Activated naive CD8-positive, alpha-beta T cell (primary cell): ENCODE results near the gene PLPPR1.

Experiments
- H3K27ac Mint-ChIP-seq: one replicate; pipeline ENCODE4 v1.8.0; 2021; ENCODE audit warnings: mixed read lengths
- H3K27me3 Mint-ChIP-seq: one replicate; pipeline ENCODE4 v1.8.0; 2021; ENCODE audit warnings: mixed read lengths
- H3K36me3 Mint-ChIP-seq: one replicate; pipeline ENCODE4 v1.8.0; 2021; ENCODE audit warnings: mixed read lengths
- H3K4me1 Mint-ChIP-seq: one replicate; pipeline ENCODE4 v1.8.0; 2021; ENCODE audit warnings: low read depth, mixed read lengths
- H3K4me3 Mint-ChIP-seq: one replicate; pipeline ENCODE4 v1.8.0; 2021; ENCODE audit warnings: mild to moderate bottlenecking, mixed read lengths
- H3K9me3 Mint-ChIP-seq: one replicate; pipeline ENCODE4 v1.8.0; 2021; ENCODE audit warnings: low read depth, mixed read lengths

Gene PLPPR1

DNA sequence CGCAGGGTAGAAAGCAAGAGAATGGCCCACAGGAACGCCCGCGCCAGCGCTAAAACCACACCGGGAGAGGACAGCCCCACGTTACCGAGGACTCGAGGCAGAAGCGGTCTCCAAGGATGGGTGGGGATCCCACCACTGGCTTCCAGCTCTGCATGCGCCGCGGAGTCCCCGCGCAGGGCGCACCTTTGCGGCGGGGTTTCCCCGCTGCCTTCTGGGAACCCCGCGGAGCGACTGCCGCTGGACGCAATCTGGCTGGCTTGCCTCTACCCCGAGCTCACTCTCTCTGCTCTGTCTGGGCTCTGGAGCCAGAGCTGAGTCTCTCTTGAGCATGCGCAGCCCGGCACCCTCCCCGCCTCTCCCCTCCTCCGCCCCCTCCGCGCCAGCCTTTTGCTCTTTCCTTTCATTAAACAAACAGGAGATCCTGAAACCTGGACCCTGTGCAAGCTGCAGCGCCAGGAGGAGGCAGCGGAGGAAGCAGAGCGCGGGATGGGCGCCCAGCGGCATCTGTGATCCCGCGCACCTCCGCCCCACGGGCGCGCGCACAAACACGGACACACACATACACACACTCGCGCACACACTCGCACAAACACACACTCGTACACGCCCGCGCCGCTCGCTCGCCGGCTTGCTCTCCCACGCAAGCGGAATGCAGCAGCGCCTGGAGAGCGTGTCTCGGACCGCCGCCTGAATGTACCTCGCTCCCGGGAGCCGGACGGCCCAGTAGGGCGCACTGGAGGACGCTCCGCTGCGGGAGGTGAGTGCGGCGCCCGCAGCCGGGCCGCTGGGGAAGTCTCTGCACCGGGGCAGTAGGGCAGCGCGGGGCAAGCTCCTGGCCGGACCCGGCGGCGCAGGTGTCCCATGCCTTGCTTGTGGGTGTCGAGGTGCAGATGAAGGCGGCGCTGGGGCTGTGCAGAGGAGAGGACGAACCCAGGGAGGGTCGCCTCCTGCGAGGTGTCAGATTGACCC is at the start of gene PLPPR1:
TSS of gene PLPPR1 (plus strand) at position 382 of the 969 bp plus-strand sequence.
- Mint-ChIP-seq H3K27me3 (peaks cover 33% of the 10 kb centered on the region), H3K27ac (no peak within 1 kb of the TSS), H3K9me3 (no peaks in the 10 kb centered on the region), H3K36me3 (no peaks in the 10 kb centered on the region), H3K4me1 (no peaks in the 10 kb centered on the region), H3K4me3 (peak within 1 kb of the TSS; percentile 20)

DNA sequence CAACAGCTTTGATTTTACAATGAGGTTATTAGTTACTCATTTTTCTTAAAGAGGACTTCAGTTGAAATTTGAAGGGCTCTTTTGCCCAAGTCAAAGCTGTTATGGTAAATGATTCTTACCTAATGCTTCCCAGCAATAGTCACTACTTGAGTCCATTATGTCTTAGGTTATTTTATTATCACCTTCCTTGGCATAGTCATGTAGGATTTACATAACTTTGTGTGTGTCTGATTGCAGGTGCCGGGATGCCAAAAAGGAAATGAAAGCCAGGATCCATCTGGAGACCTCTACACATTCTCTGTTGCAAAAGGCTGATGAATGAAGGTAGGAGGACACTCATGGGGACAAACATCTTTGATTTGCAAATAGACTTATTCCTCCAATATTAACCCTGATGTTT is 38.8 kb upstream of the PLPPR1 start:
- no peaks in the 10 kb centered on the region for H3K9me3 Mint-ChIP-seq
- H3K27ac Mint-ChIP-seq: no peak overlapping the region
- no peaks in the 10 kb centered on the region for H3K27me3 Mint-ChIP-seq
- no peaks in the 10 kb centered on the region for H3K36me3 Mint-ChIP-seq
- H3K4me3 Mint-ChIP-seq: no peak overlapping the region
- no peaks in the 10 kb centered on the region for H3K4me1 Mint-ChIP-seq

DNA sequence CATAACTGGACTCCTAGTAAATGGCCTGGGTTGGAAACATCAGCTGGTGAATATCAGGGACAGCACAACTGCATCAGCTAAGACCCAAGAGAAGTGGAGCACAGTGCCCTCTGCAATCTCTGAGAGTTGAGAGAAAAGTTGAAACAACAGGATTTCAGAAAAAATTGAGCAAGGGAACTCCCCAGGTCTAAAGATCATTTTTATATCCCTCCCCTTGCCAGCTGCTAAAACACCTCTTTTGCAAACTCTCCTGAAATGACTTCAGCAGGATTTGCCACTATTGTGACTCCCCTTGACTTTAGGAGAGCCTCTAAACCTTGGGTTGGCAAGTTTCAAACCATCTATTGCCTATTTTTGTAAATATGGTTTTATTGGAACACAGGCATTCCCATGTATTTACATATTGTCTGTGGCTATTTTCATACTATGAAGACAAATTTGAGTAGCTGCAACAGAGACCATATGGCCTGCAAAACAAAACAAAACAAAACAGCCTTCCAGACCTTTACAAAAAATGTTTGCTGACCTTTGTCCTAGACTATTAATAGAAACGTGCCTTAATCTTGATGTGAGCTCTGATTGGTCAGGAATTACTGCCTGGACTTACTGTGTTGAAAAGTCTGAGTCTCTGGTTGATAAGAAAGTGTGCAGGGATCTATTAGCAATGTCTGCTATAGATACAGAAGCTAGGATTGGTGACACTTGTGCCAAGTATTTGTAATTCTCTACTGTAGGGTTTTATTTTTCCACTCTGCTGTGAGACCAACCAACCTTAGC is 37.7 kb upstream of the PLPPR1 start:
- no peaks in the 10 kb centered on the region for H3K27me3 Mint-ChIP-seq
- H3K27ac Mint-ChIP-seq: no peak overlapping the region
- H3K4me1 Mint-ChIP-seq: no peaks in the 10 kb centered on the region
- no peaks in the 10 kb centered on the region for H3K36me3 Mint-ChIP-seq
- no peaks in the 10 kb centered on the region for H3K9me3 Mint-ChIP-seq
- H3K4me3 Mint-ChIP-seq: no peak overlapping the region

DNA sequence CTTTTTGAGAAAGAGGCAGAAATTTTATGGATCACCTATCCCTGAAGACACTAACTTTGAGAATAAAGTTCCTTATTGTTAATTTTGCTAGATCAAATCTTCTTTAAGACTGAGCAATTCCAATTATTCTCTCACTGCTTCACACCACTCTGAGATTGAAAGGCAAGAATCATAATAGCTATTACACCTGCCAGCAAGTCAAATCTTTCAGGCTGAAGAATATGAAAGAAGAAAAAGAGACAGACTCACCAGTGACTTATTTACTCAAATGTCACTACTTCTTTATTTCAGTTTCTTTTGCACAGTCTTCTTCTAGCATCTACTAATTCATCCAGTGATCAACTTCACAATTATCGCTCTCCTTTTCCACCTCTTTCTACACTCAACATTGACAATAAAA is 35.9 kb upstream of the PLPPR1 start:
- H3K27me3 Mint-ChIP-seq: no peaks in the 10 kb centered on the region
- H3K27ac Mint-ChIP-seq: no peak overlapping the region
- no peak overlapping the region for H3K4me3 Mint-ChIP-seq
- no peaks in the 10 kb centered on the region for H3K4me1 Mint-ChIP-seq
- no peaks in the 10 kb centered on the region for H3K9me3 Mint-ChIP-seq
- no peaks in the 10 kb centered on the region for H3K36me3 Mint-ChIP-seq

DNA sequence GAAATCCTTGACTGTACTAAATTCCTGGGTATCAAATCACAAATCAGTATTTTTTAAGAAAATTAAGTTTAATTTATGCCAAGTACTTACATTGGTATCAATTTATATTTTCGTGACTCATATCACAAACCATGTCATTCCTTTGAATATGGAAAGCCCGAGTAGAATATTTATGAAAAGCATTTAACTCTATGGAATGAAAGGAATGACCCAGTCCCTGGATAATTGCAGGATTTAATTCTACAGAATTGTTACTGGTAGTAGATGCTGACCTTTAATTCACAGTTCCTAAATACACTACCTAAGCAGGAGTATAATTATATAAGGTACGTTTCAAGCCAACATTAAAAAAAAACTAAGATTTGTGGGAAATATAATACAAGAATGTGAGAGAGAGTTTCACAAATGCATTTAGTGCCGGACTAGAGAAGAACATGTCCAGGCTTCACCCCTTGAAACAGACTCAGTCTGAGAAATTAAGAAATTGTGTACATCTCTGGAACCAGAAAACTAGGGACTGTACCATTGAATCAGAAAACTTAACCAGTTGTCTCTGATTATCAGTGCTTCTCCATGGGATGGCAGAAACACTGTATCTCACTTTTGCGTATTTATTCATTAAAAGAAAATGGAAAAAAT is 28.5 kb upstream of the PLPPR1 start:
- no peak overlapping the region for H3K4me3 Mint-ChIP-seq
- no peaks in the 10 kb centered on the region for H3K27me3 Mint-ChIP-seq
- no peaks in the 10 kb centered on the region for H3K9me3 Mint-ChIP-seq
- H3K36me3 Mint-ChIP-seq: no peaks in the 10 kb centered on the region
- no peak overlapping the region for H3K27ac Mint-ChIP-seq
- H3K4me1 Mint-ChIP-seq: no peaks in the 10 kb centered on the region

DNA sequence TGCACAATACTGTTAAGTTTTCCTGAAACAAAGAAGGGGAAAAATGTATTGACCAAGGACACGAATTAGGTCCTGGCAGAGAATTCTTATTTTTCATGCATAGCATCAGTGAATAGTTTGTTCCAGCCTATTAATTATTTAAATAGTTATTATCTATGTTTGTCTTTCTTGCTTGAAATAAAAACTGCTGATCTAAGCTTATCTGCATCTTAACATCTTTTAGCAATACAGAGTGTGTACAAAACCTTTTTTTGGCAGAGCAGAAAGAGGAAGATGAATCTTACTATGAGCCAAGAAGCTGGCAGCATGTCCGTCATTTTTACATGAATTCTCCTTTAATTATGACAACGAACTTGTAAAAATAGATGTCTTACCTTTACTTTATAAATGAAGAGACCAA is 23.3 kb upstream of the PLPPR1 start:
- Mint-ChIP-seq H3K4me1 (no peaks in the 10 kb centered on the region), H3K27me3 (no peaks in the 10 kb centered on the region), H3K4me3 (no peak overlapping the region), H3K27ac (no peak overlapping the region), H3K9me3 (peaks cover 12% of the 10 kb centered on the region), H3K36me3 (no peaks in the 10 kb centered on the region)

DNA sequence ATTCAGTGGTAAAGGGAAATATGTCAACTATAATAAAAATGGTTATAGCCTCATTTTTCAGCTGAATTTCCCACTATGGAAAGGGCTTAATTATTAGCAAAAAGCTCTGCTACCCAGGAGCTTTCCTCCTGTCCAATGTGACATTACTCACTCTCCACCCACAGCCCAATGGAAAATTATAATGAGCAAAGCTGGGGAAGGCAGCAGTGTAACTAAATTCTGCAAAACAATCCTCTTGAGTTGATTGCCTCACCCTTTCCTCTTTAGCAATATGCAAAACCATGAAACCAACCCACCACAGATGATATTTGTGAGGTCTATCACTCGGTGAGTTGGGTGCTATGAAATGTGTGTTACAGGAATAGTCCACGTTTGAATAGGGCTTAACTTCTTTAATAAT is 14.0 kb upstream of the PLPPR1 start:
- Mint-ChIP-seq H3K27ac (no peak overlapping the region), H3K4me3 (no peak overlapping the region), H3K36me3 (no peaks in the 10 kb centered on the region), H3K4me1 (no peaks in the 10 kb centered on the region), H3K27me3 (peaks cover 5% of the 10 kb centered on the region), H3K9me3 (no peaks in the 10 kb centered on the region)

DNA sequence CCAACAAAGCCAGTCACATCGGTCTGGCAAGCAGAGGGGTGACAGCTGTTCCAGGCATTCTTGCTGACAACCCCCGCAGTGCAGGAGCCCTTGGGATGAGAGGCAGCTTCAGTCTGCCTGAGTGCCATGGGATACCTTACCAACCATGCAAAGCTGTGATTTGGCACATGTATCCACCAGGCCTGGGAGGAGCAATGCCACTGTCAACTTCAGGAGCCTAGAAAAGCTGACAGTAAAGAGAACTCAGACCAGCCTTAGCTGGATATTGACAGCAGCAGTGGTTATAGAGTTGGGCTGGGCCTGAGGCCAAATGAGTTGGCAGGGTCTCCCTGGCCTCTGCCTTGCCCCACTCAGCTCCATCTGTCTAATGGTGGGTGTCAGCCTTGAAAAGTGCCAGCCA is 10.1 kb upstream of the PLPPR1 start:
- Mint-ChIP-seq H3K4me1 (no peaks in the 10 kb centered on the region), H3K27me3 (peaks cover 5% of the 10 kb centered on the region), H3K36me3 (no peaks in the 10 kb centered on the region), H3K27ac (no peak overlapping the region), H3K4me3 (no peak overlapping the region), H3K9me3 (no peaks in the 10 kb centered on the region)

DNA sequence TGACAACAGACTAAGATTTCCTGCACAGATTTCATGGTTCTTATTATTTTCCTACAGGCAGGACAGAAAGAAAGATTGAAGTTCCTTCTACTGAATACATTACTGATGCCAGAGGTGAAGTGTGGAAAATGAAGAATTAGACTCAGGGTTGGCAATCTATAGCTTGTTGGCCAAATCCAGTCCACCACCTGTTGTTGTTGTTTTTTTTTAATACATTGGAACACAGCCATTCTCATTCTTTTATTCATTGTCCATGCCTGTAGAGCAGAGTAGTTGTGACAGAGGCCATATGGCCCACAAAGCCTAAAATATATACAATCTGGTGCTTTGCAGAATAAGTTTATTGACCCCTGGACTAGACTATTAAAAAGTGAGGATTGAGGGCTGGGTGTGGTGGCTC is 5.8 kb upstream of the PLPPR1 start:
- H3K36me3 Mint-ChIP-seq: no peaks in the 10 kb centered on the region
- peaks cover 15% of the 10 kb centered on the region for H3K27me3 Mint-ChIP-seq
- no peak overlapping the region for H3K27ac Mint-ChIP-seq
- H3K4me3 Mint-ChIP-seq: no peak overlapping the region
- no peaks in the 10 kb centered on the region for H3K4me1 Mint-ChIP-seq
- no peaks in the 10 kb centered on the region for H3K9me3 Mint-ChIP-seq

DNA sequence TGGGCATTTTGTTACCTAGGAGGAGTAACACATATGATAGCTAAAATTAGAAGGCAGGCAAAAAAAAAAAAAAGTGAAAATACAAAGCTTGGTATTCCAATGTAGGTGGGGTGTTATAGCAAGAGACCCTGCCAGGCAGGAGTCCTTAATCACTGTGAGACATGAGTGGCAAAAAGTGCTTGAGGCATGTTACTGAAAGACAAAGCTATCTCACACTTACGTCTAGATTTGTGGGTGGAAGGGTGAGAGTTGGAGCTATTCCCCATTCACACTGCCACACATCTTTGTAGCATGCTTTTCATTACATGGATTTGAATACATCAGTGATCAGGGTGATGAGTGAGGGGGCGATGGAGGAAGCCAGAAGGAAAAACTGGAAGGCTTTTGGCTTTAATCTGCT is 2.6 kb upstream of the PLPPR1 start:
- Mint-ChIP-seq H3K4me1 (no peaks in the 10 kb centered on the region), H3K36me3 (no peaks in the 10 kb centered on the region), H3K9me3 (no peaks in the 10 kb centered on the region), H3K4me3 (no peak overlapping the region), H3K27ac (no peak overlapping the region), H3K27me3 (peaks cover 19% of the 10 kb centered on the region)

DNA sequence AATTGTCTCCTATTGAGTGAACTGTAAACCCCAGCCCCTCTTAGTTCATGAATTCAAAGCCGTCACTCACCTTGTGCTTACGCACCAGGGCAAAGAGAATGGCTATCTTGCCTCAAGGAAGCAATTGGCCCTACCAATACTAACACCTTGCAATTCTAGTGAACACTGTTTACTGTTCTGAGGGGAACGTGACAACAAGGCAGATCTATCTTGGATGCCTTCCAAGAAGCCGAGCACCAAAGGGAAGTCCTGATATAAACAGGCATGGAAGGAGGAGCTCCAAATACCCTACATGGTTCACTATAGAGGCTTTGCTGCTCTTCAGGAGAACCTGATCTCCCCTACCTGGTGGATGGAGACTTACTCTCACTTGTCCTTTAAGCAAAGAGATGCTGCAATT is 1.7 kb upstream of the PLPPR1 start:
- H3K4me1 Mint-ChIP-seq: no peaks in the 10 kb centered on the region
- no peak overlapping the region for H3K4me3 Mint-ChIP-seq
- H3K27ac Mint-ChIP-seq: no peak overlapping the region
- H3K27me3 Mint-ChIP-seq: peaks cover 27% of the 10 kb centered on the region
- H3K9me3 Mint-ChIP-seq: no peaks in the 10 kb centered on the region
- no peaks in the 10 kb centered on the region for H3K36me3 Mint-ChIP-seq

DNA sequence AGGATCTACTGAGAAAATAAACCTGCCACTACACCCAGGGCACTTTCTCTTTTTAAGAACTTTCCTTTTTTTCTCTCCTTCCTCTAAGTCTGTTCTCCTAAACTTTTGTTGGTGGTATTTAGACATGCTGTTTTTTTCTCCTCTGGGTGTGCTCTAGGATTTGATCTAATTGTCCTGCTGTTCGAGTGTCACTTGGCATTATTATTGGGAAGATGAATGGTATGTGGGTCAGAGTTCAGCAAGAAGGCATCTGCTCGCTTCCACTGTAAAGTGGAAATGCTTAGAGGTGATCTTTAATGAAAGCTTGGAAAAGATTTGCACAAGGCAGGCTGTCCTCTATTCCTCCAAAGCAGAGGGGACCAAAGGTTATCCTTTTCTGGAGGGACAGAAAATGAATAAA is 1.3 kb upstream of the PLPPR1 start:
- peaks cover 30% of the 10 kb centered on the region for H3K27me3 Mint-ChIP-seq
- H3K4me3 Mint-ChIP-seq: no peak overlapping the region
- no peaks in the 10 kb centered on the region for H3K36me3 Mint-ChIP-seq
- H3K9me3 Mint-ChIP-seq: no peaks in the 10 kb centered on the region
- no peaks in the 10 kb centered on the region for H3K4me1 Mint-ChIP-seq
- no peak overlapping the region for H3K27ac Mint-ChIP-seq

DNA sequence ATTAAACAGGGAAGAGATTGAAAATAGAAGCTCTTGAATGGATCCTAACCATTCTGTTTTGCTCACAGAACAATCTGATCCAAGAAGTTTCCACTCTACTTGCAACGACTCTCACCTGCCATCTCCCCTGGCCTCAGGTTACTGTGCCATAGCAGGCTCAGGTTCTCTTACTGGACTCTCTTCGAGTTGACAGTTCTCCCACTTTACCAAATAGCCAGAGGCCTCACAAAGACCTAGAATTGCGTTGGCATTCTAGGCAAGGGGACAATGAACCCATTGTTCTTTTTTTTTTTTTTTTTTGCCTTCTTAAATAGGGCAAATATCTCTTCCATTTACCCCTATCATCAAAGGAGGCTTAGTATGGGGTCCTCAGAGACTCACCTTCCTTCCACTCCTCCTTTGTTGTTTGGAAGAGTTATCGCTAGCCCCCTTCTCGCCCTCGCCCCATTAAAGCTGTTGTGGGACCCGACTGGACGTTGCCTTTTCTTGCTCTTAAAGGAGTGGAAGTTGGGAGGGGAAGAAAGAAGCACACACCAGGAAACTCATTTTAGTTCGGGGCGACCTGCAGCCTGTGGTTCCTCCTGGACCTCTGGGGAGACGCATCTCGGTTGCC is 688 bp upstream of the PLPPR1 start:
- Mint-ChIP-seq H3K27me3 (peaks cover 31% of the 10 kb centered on the region), H3K9me3 (no peaks in the 10 kb centered on the region), H3K27ac (no peak overlapping the region), H3K36me3 (no peaks in the 10 kb centered on the region), H3K4me1 (no peaks in the 10 kb centered on the region), H3K4me3 (no peak overlapping the region)

DNA sequence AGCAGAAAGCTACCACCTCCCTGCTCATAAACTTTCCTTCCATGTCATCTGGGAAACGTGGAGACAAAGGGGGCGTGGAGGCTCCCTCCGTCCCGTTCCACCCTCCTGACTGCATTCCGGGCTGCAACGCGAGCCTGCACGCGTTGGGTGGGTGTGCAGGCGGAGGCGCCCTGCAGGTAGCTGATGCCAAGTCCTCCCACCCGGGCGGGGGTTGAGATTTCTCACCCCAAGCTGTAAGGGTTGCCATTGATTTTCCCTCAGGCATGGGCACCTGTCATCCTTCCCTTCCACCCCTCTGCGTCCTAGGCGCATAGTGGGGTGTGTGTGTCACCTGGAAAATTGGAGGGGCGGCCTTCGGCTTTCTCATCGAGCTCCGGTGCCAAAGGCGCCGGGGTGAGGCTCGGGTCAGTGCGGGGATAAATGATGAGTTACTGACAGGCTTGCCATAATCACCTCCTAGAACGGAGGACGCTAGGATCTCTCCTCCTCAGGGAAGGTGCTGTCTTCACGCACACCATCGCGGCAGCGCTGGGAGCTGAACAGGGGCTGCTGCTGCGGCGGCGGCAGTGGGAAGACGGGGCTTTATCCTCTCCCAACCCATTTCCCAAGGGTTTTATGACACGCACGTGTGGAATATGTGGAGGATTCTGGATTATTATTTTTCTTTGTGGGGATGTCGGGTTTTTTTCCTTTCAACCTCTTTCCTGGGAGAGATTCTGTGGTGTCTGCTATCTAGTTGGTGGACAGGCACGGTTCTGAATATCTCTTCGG is 973 bp downstream of the PLPPR1 start:
- H3K27me3 Mint-ChIP-seq: peaks cover 32% of the 10 kb centered on the region
- H3K4me3 Mint-ChIP-seq: no peak overlapping the region
- H3K9me3 Mint-ChIP-seq: no peaks in the 10 kb centered on the region
- no peak overlapping the region for H3K27ac Mint-ChIP-seq
- H3K4me1 Mint-ChIP-seq: no peaks in the 10 kb centered on the region
- no peaks in the 10 kb centered on the region for H3K36me3 Mint-ChIP-seq
